Neural progenitor cell (in vitro differentiated cells): ENCODE measurements around the gene VPS50. TPM values are rescaled to one million over a fixed set of nuclear protein-coding genes. Genes with fewer than 3 reads are reported as not detected.

ENCODE experiments used
- DNase-seq: peaks from one replicate; pipeline ENCODE4 v3.0.0-alpha.2; 2016; ENCODE audit warnings: low spot score
- H2AFZ ChIP-seq: fragments of 200-600 bp; sonication (generic); replicated peaks from 2 replicates; pipeline ENCODE4 v1.6.1; 2016; ENCODE audit warnings: antibody characterized with exemption
- H3F3A ChIP-seq: fragments of 200-600 bp; sonication (generic); 2 replicates; pipeline ENCODE4 v1.6.1; 2016; ENCODE audit warnings: antibody characterized with exemption, low read depth
- H3K27ac ChIP-seq: fragments of 200-600 bp; sonication (generic); 2 replicates; pipeline ENCODE4 v1.5.1; 2016; ENCODE audit warnings: mild to moderate bottlenecking
- H3K27me3 ChIP-seq: fragments of 200-600 bp; sonication (generic); 2 replicates; pipeline ENCODE4 v1.6.1; 2016; ENCODE audit warnings: mild to moderate bottlenecking, moderate library complexity
- H3K36me3 ChIP-seq: fragments of 200-600 bp; sonication (generic); 2 replicates; pipeline ENCODE4 v1.5.1; 2016
- H3K4me1 ChIP-seq: fragments of 200-600 bp; sonication (generic); 2 replicates; pipeline ENCODE4 v1.6.1; 2016; ENCODE audit warnings: mixed run types
- H3K4me2 ChIP-seq: fragments of 200-600 bp; sonication (generic); 2 replicates; pipeline ENCODE4 v1.6.1; 2016
- H3K4me3 ChIP-seq: fragments of 200-600 bp; sonication (generic); 2 replicates; pipeline ENCODE4 v1.5.1; 2016
- H3K79me2 ChIP-seq: fragments of 200-600 bp; sonication (generic); 2 replicates; pipeline ENCODE4 v1.6.1; 2016; ENCODE audit warnings: low read depth
- H3K9ac ChIP-seq: fragments of 200-600 bp; sonication (generic); 2 replicates; pipeline ENCODE4 v1.6.1; 2016
- H3K9me3 ChIP-seq: fragments of 200-600 bp; sonication (generic); 2 replicates; pipeline ENCODE4 v1.5.1; 2016; ENCODE audit warnings: low read depth
- H4K20me1 ChIP-seq: fragments of 200-600 bp; sonication (generic); 2 replicates; pipeline ENCODE4 v1.6.1; 2016; ENCODE audit warnings: low read depth
- H3K27ac Mint-ChIP-seq: 3 replicates; pipeline ENCODE4 v1.8.0; 2021; ENCODE audit warnings: mixed read lengths
- H3K27me3 Mint-ChIP-seq: 2 replicates; pipeline ENCODE4 v1.8.0; 2022; ENCODE audit warnings: low read depth, mild to moderate bottlenecking, inconsistent platforms, moderate library complexity, mixed read lengths; ENCODE audit not compliant: insufficient read depth
- H3K36me3 Mint-ChIP-seq: 3 replicates; pipeline ENCODE4 v1.8.0; 2021; ENCODE audit warnings: mixed read lengths
- H3K4me1 Mint-ChIP-seq: 3 replicates; pipeline ENCODE4 v1.8.0; 2021; ENCODE audit warnings: mixed read lengths
- H3K4me3 Mint-ChIP-seq: 3 replicates; pipeline ENCODE4 v1.8.0; 2021; ENCODE audit warnings: mild to moderate bottlenecking, moderate library complexity, mixed read lengths
- H3K9me3 Mint-ChIP-seq: 3 replicates; pipeline ENCODE4 v1.8.0; 2020; ENCODE audit warnings: mixed read lengths
- EZH2 ChIP-seq: fragments of 200-600 bp; sonication (generic); IDR thresholded peaks from 2 replicates; pipeline ENCODE4 v1.6.1; 2017; ENCODE audit warnings: antibody characterized with exemption, mild to moderate bottlenecking, moderate library complexity
- EZH2phosphoT487 ChIP-seq: fragments of 200-600 bp; sonication (generic); IDR thresholded peaks from 2 replicates; pipeline ENCODE4 v1.6.1; 2017; ENCODE audit warnings: antibody characterized with exemption
- total RNA-seq: library from RNA; depleted of rRNA; stranded (reverse); fragments of >200 nt; gene quantifications from 2 replicates; pipeline ENCODE4 v1.2.3, GENCODE V29; 2015; ENCODE audit warnings: low replicate concordance
- TF ChIP-seq, protein P1 (sequence below): fragments of 200-600 bp; sonication (generic); IDR thresholded peaks from 2 replicates; pipeline ENCODE4 v1.5.1; 2017; ENCODE audit warnings: antibody characterized with exemption, mild to moderate bottlenecking

VPS50 gene, protein sequence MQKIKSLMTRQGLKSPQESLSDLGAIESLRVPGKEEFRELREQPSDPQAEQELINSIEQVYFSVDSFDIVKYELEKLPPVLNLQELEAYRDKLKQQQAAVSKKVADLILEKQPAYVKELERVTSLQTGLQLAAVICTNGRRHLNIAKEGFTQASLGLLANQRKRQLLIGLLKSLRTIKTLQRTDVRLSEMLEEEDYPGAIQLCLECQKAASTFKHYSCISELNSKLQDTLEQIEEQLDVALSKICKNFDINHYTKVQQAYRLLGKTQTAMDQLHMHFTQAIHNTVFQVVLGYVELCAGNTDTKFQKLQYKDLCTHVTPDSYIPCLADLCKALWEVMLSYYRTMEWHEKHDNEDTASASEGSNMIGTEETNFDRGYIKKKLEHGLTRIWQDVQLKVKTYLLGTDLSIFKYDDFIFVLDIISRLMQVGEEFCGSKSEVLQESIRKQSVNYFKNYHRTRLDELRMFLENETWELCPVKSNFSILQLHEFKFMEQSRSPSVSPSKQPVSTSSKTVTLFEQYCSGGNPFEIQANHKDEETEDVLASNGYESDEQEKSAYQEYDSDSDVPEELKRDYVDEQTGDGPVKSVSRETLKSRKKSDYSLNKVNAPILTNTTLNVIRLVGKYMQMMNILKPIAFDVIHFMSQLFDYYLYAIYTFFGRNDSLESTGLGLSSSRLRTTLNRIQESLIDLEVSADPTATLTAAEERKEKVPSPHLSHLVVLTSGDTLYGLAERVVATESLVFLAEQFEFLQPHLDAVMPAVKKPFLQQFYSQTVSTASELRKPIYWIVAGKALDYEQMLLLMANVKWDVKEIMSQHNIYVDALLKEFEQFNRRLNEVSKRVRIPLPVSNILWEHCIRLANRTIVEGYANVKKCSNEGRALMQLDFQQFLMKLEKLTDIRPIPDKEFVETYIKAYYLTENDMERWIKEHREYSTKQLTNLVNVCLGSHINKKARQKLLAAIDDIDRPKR
- total RNA-seq: 17.1 and 26.5 TPM in 2 replicates

DNA sequence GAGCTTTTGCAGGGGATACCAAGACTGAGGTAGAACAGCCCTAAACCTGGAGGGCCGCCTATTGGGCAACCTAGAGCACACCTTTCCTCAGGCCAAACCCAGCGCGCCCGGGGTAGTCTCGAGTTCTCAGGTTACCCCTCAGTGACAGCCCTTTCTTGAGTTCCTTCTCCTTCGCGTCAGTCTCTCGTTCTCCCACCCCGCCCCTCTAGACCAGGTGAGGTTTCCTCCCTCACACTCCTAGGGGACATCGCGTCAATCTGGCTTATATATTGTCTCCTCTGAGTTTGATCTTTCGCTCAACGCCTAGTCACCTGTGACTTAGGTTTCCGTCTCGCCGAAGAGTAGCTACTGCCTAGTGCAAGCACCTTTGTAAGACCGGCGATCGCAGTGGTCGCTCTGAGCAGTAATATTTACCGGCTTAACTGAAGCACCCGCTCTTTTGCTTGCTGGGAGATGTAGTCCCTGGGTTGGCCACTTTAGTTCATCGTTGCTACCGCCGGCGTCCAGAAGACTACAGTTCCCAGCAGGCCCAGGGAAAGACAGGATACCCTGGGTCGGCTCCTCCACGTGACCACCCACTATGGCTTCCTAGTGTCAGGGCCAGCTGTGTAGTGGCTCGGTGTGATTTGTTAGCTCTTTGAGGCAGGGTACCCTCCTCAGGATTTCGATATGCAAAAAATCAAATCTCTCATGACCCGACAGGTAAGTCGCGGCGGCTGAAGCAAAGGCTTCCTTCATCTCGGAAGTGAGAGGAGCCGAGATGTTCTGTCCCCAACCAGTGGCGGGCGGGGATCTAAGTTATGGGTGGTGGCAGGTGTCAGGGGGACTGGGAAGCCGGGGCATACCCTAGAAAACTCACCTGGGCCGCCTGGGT is at the start of gene VPS50:
Gene VPS50 (plus strand): TSS at position 568 of the 874 bp plus-strand sequence. CDS start 102 bp downstream, at position 670.
- Mint-ChIP-seq H3K36me3 (no peaks in the 10 kb centered on the region), H3K9me3 (no peaks in the 10 kb centered on the region), H3K27ac (peak within 1 kb of the TSS; percentile 61), H3K4me3 (peak within 1 kb of the TSS; percentile 99), H3K4me1 (no peaks in the 10 kb centered on the region), H3K27me3 (peaks cover 5% of the 10 kb centered on the region)
- peaks cover 11% of the 10 kb centered on the region for H3K27me3 ChIP-seq
- H3F3A ChIP-seq: no peaks in the 10 kb centered on the region
- TF ChIP-seq EZH2phosphoT487 (no peak), EZH2 (no peak)
- TF ChIP-seq, protein P1, sequence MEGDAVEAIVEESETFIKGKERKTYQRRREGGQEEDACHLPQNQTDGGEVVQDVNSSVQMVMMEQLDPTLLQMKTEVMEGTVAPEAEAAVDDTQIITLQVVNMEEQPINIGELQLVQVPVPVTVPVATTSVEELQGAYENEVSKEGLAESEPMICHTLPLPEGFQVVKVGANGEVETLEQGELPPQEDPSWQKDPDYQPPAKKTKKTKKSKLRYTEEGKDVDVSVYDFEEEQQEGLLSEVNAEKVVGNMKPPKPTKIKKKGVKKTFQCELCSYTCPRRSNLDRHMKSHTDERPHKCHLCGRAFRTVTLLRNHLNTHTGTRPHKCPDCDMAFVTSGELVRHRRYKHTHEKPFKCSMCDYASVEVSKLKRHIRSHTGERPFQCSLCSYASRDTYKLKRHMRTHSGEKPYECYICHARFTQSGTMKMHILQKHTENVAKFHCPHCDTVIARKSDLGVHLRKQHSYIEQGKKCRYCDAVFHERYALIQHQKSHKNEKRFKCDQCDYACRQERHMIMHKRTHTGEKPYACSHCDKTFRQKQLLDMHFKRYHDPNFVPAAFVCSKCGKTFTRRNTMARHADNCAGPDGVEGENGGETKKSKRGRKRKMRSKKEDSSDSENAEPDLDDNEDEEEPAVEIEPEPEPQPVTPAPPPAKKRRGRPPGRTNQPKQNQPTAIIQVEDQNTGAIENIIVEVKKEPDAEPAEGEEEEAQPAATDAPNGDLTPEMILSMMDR: no peak
- no peaks in the 10 kb centered on the region for H3K9me3 ChIP-seq
- H3K4me1 ChIP-seq: peaks cover 10% of the 10 kb centered on the region
- peaks cover 24% of the 10 kb centered on the region for H3K79me2 ChIP-seq
- peak within 1 kb of the TSS; percentile 79 for H3K4me3 ChIP-seq
- peak within 1 kb of the TSS; percentile 96 for H3K4me2 ChIP-seq
- H2AFZ ChIP-seq: peak within 1 kb of the TSS; percentile 97
- peak within 1 kb of the TSS; percentile 33 for H3K9ac ChIP-seq
- H3K27ac ChIP-seq: no peak within 1 kb of the TSS
- peak; percentile 96 for DNase-seq
- H3K36me3 ChIP-seq: no peaks in the 10 kb centered on the region
- H4K20me1 ChIP-seq: no peaks in the 10 kb centered on the region

DNA sequence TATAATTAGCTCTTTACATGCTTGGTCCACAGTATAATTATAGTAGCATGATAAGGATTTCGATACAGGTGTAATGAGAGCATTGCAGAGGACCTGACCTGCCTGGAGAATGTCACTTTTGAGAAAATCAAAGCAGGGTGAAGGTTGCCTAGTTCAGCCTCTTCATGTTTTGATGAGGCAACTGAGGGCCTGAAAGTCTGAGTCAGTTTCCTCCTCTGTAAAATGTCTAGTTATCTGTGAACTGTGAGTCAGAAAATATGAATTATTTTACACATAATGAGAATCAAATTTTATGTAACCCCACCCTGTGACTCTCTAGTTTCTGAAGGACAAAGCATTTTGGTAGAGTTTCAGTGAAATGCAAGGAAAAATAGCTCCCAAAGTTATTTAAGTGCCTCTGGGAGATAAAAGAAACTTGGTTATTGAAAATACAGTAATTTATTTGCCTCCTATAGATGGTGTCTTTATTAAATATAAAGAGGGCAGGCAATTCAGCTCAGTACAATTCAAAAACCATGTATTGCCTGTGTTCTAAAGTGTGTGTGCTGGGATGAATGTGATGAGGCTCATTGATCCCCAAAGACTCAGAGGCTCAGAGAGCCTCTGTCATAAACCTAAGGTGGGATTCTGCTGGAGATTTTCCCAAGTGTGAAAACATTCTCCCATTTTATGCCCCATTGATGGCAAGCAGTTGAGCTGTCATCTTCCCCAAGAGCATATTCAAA is 46.7 kb upstream of the VPS50 start:
- H3K4me3 ChIP-seq: no peak overlapping the region
- no peaks in the 10 kb centered on the region for H3K4me1 ChIP-seq
- no peaks in the 10 kb centered on the region for H3F3A ChIP-seq
- H2AFZ ChIP-seq: no peak overlapping the region
- no peaks in the 10 kb centered on the region for H3K79me2 ChIP-seq
- TF ChIP-seq EZH2 (no peak), EZH2phosphoT487 (no peak)
- TF ChIP-seq, protein P1: no peak
- no peaks in the 10 kb centered on the region for H3K9me3 Mint-ChIP-seq
- no peaks in the 10 kb centered on the region for H3K36me3 Mint-ChIP-seq
- no peak overlapping the region for H3K4me2 ChIP-seq
- H3K27me3 ChIP-seq: peaks cover 91% of the 10 kb centered on the region
- no peak for DNase-seq
- no peaks in the 10 kb centered on the region for H3K4me1 Mint-ChIP-seq
- H3K9ac ChIP-seq: no peak overlapping the region
- H3K27ac ChIP-seq: no peak overlapping the region
- H3K27me3 Mint-ChIP-seq: peaks cover 3% of the 10 kb centered on the region
- H3K4me3 Mint-ChIP-seq: no peak overlapping the region
- H4K20me1 ChIP-seq: no peaks in the 10 kb centered on the region
- H3K36me3 ChIP-seq: no peaks in the 10 kb centered on the region
- no peaks in the 10 kb centered on the region for H3K9me3 ChIP-seq
- H3K27ac Mint-ChIP-seq: no peak overlapping the region
